Measurements from ENCODE around the gene ATF7IP2. TPM values are rescaled to one million over a fixed set of nuclear protein-coding genes. Genes with fewer than 3 reads are reported as not detected.

ATF7IP2 gene
- total and polyA plus RNA-seq, 9 of the 15 experiments (the other 6 are each of a cell fraction or from before 2014, with no cell fraction given): 131 to 515 (median 196) TPM

DNA sequence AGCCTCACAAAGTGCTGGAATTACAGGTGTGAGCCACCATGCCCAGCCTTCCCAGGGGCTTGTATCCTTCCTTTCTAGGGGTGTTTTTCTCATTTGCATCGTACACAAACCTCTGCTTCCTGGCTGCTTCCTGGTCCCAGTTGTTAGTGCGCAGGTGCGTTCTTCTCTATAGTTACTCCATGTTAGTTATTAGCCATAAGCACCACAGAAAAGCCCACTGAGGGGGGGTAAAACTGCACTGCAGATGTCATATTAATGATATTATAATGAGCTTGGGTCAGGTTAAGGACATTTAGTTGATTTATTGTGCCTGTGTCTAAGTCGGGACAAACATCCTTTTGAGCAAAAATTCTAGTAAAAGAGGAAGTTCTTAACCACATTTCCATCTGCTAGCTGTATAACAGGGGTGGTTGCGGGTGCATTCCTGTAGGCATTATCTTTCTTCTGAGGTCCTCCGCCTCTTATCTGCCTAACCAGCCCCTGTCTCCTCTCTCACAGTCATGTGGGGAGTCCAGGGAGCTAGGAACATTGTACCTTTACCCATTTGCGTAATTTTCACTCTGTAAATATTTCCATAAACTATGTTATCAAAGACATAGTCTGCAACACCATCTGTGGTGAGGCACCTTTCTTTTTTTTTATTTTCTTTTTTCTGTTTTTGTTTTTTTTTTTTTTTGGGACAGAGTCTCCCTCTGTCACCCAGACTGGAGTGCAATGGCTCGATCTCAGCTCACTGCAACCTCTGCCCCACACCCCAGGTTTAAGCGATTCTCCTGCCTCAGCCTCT is 23.6 kb upstream of the ATF7IP2 start (continued):
- TF ChIP-seq ZNF212 (CRISPR knock-in tag; IDR thresholded peaks at IDR 0.05): no peak
- TF ChIP-seq, protein P1, sequence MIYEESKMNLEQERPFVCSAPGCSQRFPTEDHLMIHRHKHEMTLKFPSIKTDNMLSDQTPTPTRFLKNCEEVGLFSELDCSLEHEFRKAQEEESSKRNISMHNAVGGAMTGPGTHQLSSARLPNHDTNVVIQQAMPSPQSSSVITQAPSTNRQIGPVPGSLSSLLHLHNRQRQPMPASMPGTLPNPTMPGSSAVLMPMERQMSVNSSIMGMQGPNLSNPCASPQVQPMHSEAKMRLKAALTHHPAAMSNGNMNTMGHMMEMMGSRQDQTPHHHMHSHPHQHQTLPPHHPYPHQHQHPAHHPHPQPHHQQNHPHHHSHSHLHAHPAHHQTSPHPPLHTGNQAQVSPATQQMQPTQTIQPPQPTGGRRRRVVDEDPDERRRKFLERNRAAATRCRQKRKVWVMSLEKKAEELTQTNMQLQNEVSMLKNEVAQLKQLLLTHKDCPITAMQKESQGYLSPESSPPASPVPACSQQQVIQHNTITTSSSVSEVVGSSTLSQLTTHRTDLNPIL (CRISPR knock-in tag; IDR thresholded peaks at IDR 0.05): 0 out of 2 replicates have a peak, but pooled peaks have one; percentile 58
- peak; percentile 69 for TF ChIP-seq BHLHE40 (IDR thresholded peaks at IDR 0.05; ENCODE audit: low read length)
- TF ChIP-seq, protein P2, sequence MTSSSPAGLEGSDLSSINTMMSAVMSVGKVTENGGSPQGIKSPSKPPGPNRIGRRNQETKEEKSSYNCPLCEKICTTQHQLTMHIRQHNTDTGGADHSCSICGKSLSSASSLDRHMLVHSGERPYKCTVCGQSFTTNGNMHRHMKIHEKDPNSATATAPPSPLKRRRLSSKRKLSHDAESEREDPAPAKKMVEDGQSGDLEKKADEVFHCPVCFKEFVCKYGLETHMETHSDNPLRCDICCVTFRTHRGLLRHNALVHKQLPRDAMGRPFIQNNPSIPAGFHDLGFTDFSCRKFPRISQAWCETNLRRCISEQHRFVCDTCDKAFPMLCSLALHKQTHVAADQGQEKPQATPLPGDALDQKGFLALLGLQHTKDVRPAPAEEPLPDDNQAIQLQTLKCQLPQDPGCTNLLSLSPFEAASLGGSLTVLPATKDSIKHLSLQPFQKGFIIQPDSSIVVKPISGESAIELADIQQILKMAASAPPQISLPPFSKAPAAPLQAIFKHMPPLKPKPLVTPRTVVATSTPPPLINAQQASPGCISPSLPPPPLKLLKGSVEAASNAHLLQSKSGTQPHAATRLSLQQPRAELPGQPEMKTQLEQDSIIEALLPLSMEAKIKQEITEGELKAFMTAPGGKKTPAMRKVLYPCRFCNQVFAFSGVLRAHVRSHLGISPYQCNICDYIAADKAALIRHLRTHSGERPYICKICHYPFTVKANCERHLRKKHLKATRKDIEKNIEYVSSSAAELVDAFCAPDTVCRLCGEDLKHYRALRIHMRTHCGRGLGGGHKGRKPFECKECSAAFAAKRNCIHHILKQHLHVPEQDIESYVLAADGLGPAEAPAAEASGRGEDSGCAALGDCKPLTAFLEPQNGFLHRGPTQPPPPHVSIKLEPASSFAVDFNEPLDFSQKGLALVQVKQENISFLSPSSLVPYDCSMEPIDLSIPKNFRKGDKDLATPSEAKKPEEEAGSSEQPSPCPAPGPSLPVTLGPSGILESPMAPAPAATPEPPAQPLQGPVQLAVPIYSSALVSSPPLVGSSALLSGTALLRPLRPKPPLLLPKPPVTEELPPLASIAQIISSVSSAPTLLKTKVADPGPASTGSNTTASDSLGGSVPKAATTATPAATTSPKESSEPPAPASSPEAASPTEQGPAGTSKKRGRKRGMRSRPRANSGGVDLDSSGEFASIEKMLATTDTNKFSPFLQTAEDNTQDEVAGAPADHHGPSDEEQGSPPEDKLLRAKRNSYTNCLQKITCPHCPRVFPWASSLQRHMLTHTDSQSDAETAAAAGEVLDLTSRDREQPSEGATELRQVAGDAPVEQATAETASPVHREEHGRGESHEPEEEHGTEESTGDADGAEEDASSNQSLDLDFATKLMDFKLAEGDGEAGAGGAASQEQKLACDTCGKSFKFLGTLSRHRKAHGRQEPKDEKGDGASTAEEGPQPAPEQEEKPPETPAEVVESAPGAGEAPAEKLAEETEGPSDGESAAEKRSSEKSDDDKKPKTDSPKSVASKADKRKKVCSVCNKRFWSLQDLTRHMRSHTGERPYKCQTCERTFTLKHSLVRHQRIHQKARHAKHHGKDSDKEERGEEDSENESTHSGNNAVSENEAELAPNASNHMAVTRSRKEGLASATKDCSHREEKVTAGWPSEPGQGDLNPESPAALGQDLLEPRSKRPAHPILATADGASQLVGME (CRISPR knock-in tag; IDR thresholded peaks at IDR 0.05): 0 out of 2 replicates have a peak, but pooled peaks have one; percentile 21
- no peak for TF ChIP-seq LARP7 (IDR thresholded peaks at IDR 0.05)
- TF ChIP-seq MCM7 (IDR thresholded peaks at IDR 0.05): no peak
- TF ChIP-seq NONO (IDR thresholded peaks at IDR 0.05; ENCODE audit: low read depth in 2 of 2, low read length in 1 of 2): peak in 1 of 2 experiments; percentile 38; a peak in 1 of 4 replicates
- 0 out of 2 replicates have a peak, but pooled peaks have one; percentile 5 for TF ChIP-seq MAFG (tag; conservative IDR thresholded peaks at IDR 0.05)
- peak; percentile 71; the same call in 1 of the 2 replicates for TF ChIP-seq ZNF589 (CRISPR knock-in tag; IDR thresholded peaks at IDR 0.05; ENCODE audit: low read depth)
- peak; percentile 94 for TF ChIP-seq CCNT2 (IDR thresholded peaks at IDR 0.05; ENCODE audit: borderline replicate concordance, extremely low read depth, insufficient read length, low read depth, low read length)
- TF ChIP-seq ZNF561 (CRISPR knock-in tag; conservative IDR thresholded peaks at IDR 0.05): no peak; the same call in 1 of the 2 replicates
- peak; percentile 69; the same call in 1 of the 2 replicates for TF ChIP-seq ZFP1 (CRISPR knock-in tag; IDR thresholded peaks at IDR 0.05)
- TF ChIP-seq ZNF197 (CRISPR knock-in tag; IDR thresholded peaks at IDR 0.05; ENCODE audit: low read depth): peak; percentile 88; the same call in 1 of the 2 replicates
- peak; percentile 79 for TF ChIP-seq ZNF79 (CRISPR knock-in tag; IDR thresholded peaks at IDR 0.05; ENCODE audit: low read depth)
- TF ChIP-seq ZNF431 (CRISPR knock-in tag; IDR thresholded peaks at IDR 0.05): no peak
- TF ChIP-seq ZBTB7A (IDR thresholded peaks at IDR 0.05; ENCODE audit: borderline replicate concordance, control insufficient read depth, low read depth, low read length): peak; percentile 30; the same call in 1 of the 2 replicates
- 0 out of 2 replicates have a peak, but pooled peaks have one; percentile 51 for TF ChIP-seq ZBTB34 (CRISPR knock-in tag; IDR thresholded peaks at IDR 0.05)
- no peak for TF ChIP-seq ZNF77 (CRISPR knock-in tag; IDR thresholded peaks at IDR 0.05)
- no peak for TF ChIP-seq SAFB2 (IDR thresholded peaks at IDR 0.05; ENCODE audit: borderline replicate concordance, low read depth, low read length, severe bottlenecking)
